Islet precursor cell (in vitro differentiated cells): ENCODE measurements around the gene SECISBP2.
"Not testable (repeated sequence)": the region's sequence is repeated elsewhere in the genome, so short reads cannot be mapped to it uniquely, and the experiment has no call there.

Source experiments
- DNase-seq: peaks from one replicate; pipeline ENCODE4 v3.0.0-alpha.2; 2018

SECISBP2 gene

DNA sequence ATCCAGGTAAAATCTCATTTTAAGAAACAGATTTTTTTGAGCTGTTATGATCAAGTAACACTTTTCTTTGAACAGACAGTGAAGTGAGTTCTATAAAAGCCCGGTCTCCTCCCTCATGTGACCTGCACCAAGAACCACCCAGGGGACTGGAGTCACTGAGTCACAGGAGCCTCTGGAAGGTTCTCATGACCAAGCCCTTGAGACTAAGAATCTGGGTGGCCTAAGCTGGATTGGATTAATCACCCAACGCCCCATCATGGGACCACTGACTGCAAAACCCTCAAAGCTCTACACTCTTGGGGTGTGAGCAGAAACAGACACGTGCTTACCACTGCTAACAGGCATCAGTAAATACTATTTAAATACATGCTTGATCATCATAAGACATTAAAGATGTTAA, 48.4 kb downstream of the SECISBP2 start:
- DNase-seq: no peak

GRCh38 chr9:89367281-89367680, 49.0 kb downstream of the SECISBP2 start:
- DNase-seq: no peak

DNA sequence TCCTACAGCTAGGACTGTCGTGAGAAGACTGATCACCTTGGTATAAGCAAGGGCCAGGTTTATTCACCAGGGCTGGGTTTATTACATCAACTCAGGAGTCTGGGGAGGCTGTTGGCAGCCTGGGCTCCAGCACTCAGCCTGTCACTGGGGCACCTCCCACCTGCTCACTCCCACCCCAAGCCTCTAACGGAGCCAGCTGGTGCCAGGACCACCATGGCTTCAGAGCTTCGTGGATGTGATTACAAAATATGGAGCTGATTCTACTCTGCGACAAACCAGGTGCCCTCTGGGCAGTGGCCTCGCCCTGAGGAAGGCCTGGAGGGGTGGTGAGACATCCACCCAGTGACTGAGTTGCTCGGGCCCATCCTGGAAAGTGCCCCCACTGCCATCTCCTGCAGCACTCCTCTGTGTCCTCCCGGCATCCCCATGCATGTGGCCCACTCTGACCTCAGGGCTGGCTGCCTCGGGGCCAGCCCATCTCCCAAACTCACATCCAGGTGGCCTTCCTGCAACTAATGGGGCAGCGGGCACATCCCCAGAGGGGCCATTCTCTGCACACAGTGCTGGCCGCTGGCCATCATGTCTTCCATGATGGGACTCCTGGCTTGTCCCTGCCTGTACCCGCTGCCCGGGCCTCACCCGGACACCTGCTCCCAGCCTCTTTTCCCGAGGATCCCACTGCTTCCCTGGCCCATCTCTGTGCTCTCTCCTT, 49.6 kb downstream of the SECISBP2 start:
- DNase-seq: no peak

- no peak for DNase-seq
These were observed 50.2 kb downstream of the SECISBP2 start for GRCh38 chr9:89368550-89368949.

DNA sequence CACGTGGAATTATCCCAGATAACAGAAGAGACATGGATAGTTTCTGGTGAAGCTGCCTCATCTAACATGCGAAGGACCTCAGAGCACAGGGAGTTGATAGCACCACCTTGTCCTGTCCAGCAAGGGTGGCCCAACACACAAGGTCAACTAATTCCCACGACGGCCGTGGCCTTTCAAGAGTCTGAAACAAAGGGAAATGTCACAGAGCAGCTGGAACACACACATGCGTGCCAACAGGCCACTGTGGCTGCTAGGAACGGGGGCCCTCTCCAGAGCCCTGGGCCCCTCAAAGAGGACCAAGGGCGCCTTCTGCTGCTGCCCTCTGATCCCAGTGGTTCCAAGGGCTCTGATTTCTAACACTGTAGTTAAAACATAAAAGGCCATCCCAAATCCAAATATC, 50.7 kb downstream of the SECISBP2 start:
- no peak for DNase-seq

- no peak for DNase-seq
These were observed 52.3 kb downstream of the SECISBP2 start for GRCh38 chr9:89370593-89370992.

- not testable (repeated sequence) for DNase-seq
These were observed 53.5 kb downstream of the SECISBP2 start for GRCh38 chr9:89371791-89372190.

- no peak for DNase-seq
These were observed 54.0 kb downstream of the SECISBP2 start for GRCh38 chr9:89372230-89372816.

- no peak for DNase-seq
These were observed 54.7 kb downstream of the SECISBP2 start for GRCh38 chr9:89372979-89373378.

DNA sequence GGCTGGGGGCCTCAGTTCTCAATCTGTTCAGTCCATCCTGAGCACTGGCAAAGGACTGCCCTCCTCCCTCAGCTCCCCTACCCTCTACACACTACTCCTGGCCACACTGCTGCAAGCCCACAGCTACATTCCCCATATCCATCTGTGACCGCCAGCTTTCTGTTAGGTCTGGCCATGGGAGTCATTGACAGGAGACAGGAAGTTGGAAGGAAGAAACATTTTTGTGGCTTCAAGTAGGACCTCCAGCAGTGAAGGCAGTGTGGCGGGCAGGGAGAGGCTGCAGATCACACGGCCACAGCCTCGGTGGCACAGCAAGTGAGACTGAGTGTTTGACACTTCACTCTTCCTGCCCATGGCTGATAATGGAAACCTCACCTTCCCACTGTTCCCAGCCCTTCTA, 55.9 kb downstream of the SECISBP2 start:
- DNase-seq: no peak

DNA sequence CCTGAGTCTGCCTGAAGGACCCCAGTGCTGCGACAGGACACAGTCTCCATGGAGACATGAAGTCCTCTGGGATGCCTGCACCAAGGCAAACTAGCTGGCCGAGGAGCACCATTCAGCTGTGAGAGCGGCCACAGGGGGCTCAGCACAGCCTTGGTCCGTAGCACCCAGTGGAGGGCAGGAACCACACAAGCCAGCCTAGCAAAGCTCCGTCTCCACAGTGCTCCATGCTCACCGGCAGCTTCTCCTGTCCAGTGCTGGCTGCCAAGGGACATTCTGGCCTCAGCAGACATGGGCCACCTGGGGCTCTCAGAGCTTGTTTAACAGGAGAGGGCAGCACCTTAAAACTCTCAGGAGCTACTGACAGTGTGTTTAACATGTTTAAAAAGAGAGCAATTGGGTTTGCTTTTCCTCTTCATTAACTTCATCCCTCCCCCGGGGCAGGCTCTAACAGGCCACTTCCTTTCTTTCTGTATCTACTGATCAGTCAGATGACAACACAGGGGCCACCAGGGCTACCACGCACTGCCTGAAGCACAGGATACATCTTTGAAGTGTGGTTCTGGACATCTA, 57.0 kb downstream of the SECISBP2 start:
- peak; percentile 70 for DNase-seq

DNA sequence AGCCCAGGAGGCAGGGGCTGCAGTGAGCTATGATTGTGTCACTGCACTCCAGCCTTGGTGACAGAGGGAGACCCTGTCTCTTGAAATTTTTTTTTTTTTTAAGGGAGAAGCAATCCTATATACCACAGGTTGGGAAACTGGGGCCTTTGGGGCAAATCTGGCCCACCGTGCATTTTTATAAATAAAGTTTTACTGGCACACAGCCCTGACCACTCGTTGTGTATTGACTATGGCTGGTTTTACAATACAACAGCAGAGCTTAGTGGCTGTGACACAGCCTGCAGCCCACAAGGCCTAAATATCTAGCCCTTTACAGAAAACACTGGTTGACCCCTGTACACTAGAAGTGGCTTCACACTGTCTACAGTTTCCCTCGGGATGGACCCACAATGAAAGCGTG, 58.0 kb downstream of the SECISBP2 start:
- DNase-seq: no peak

- DNase-seq: no peak
These were observed 58.5 kb downstream of the SECISBP2 start for GRCh38 chr9:89376741-89377351.

- DNase-seq: no peak
These were observed 59.1 kb downstream of the SECISBP2 start for GRCh38 chr9:89377411-89377810.

- DNase-seq: no peak
These were observed 60.2 kb downstream of the SECISBP2 start for GRCh38 chr9:89378541-89378940.

GRCh38 chr9:89379031-89379430, 60.7 kb downstream of the SECISBP2 start:
- no peak for DNase-seq

DNA sequence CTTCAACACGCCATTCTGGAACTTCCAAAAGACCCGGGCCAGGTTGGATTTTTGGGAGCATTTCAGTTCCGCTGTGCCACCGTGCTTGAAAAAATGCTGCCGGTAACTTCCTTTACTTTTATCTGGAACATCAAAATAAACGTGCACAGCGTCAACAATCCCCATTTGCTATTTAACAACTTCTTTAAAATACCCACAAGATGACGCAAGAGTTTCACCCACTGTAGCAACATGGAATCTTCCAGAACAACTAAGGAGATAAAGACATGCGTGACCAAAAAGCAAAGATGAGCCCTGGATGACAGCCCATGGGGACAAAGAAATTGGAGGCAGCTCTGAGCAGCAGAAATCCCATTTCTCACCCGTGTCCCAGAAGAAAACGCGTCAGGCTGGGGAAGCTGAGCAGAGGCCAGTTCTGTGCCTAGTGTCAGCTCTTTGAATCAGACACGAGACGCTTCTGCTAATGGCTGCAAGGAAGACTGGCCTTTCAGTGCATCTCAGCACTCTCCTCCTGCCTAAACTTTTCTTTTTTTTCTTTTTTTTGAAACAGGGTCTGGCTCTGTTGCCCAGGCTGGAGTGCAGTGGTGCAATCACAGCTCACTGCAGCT, 61.3 kb downstream of the SECISBP2 start:
- no peak for DNase-seq

GRCh38 chr9:89380437-89381307, 62.4 kb downstream of the SECISBP2 start:
- DNase-seq: no peak

GRCh38 chr9:89381308-89381609, 63.0 kb downstream of the SECISBP2 start:
- no peak for DNase-seq

DNA sequence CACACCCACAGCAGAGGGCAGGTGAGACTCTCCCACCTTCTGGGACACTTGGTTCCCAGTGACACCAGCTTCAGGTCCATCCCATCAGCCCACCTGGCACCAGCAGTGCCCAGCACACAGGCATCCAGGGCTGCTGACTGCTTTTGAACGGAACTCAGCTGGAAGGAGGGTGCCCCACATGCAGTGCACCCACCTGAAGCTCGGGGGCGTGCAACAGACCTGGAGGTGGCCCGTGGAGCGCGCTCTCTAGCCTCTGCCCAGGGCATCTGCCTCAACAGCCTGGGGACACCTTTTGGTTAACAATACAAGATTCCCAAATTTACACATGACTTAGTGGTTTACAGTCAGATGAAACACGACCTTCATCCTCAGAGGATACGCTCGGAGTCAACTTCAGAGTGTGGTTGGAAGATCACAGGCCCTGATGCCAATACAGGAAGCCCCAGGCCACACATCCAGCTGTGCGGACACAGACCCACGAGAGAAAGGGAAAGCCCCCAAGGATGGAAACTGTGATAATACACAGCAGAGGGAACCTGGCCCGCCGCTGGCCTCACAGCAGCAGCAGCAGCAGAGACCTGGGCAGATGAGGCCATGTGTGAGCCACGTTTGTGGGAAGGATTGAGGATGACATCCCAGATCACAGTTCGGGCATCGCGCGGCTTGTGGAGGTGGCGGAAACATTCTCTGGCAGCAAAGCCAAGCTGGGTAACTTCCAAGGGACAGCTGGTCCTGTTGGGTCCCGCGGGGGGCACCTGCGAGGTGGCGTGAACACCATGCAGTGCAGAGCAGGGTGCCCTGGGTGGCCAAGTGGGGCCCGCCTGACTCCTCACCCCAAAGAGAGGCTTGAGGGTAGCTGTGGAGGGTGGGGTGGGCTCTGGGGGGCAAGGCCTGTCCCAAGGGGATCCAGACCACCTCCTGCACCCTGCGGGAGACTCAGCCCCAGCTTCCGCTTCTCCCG, 64.0 kb downstream of the SECISBP2 start:
- no peak for DNase-seq

DNA sequence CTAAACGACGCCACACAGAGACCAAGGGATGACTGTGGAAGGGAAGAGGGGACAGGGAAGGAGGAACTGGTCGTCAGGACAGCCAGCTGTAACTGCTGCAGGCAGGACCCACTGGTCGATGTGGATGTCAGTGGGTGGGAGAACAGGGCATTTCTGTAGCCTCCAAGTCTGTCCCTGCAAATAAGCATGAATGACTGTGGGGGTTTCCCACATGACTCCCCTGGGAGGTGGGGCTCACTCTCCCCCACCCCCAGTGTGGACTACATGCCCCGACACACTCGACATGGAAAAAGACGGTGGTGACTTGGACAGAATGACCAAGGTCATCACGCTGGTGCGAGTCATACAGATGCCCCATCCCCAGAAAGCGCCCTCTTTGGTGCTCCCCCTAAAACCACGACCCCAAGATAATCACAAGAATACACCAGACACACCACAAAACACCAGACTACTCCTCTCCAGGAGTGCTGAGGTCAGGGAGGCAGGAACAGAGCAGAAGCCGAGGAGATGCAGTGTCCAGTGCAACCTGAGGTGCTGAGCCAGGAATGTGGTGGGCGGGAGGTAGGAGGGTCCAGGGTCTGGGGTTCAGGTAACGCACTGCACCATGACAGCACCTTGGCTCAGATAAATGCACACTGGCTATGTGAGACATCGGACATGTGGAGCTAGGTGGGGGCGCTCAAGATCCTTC, 64.9 kb downstream of the SECISBP2 start:
- DNase-seq: no peak
